Loucy (cell line): ENCODE measurements around the gene WFDC2.

Experiments used
- H2AFZ ChIP-seq: fragments of 200-600 bp; sonication (generic); 2 replicates; pipeline ENCODE4 v1.6.0; 2016; ENCODE audit warnings: antibody characterized with exemption, mild to moderate bottlenecking, low read length, moderate library complexity
- H3F3A ChIP-seq: fragments of 200-600 bp; 2 replicates; pipeline ENCODE4 v1.6.0; 2016; ENCODE audit warnings: antibody characterized with exemption, low read depth, mild to moderate bottlenecking
- H3K27me3 ChIP-seq: fragments of 200-600 bp; sonication (generic); 2 replicates; pipeline ENCODE4 v1.6.1; 2014; ENCODE audit warnings: low read length, mild to moderate bottlenecking; ENCODE audit not compliant: insufficient read depth, poor library complexity, severe bottlenecking
- H3K36me3 ChIP-seq: fragments of 200-600 bp; sonication (generic); 2 replicates; pipeline ENCODE4 v1.6.1; 2016; ENCODE audit warnings: low read length; ENCODE audit not compliant: insufficient read depth
- H3K4me1 ChIP-seq: fragments of 200-600 bp; sonication (generic); 2 replicates; pipeline ENCODE4 v1.5.1; 2014; ENCODE audit warnings: low read length, mild to moderate bottlenecking; ENCODE audit not compliant: insufficient read depth, poor library complexity, severe bottlenecking
- H3K4me2 ChIP-seq: fragments of 200-600 bp; sonication (generic); 2 replicates; pipeline ENCODE4 v1.6.0; 2014; ENCODE audit warnings: antibody characterized with exemption, low read length, low read depth, mild to moderate bottlenecking; ENCODE audit not compliant: poor library complexity, severe bottlenecking
- H3K4me3 ChIP-seq: fragments of 200-600 bp; sonication (generic); 2 replicates; pipeline ENCODE4 v1.5.1; 2014; ENCODE audit warnings: low read length, mild to moderate bottlenecking, mixed read lengths; ENCODE audit not compliant: poor library complexity, severe bottlenecking
- H3K79me2 ChIP-seq: fragments of 200-600 bp; sonication (generic); 2 replicates; pipeline ENCODE4 v1.6.1; 2014; ENCODE audit warnings: low read length; ENCODE audit not compliant: insufficient read depth
- H3K9ac ChIP-seq: fragments of 200-600 bp; sonication (generic); 2 replicates; pipeline ENCODE4 v1.6.0; 2014; ENCODE audit warnings: mild to moderate bottlenecking, low read depth, low read length, moderate library complexity; ENCODE audit not compliant: poor library complexity, severe bottlenecking
- H3K9me2 ChIP-seq: fragments of 200-600 bp; sonication (generic); replicated peaks from 2 replicates; pipeline ENCODE4 v1.6.1; 2016; ENCODE audit warnings: low read depth, low read length, mixed read lengths
- H3K9me3 ChIP-seq: fragments of 200-600 bp; sonication (generic); 2 replicates; pipeline ENCODE4 v1.6.1; 2014; ENCODE audit warnings: mild to moderate bottlenecking, antibody characterized with exemption, low read length, low read depth; ENCODE audit not compliant: insufficient read depth
- H4K20me1 ChIP-seq: fragments of 200-600 bp; sonication (generic); 2 replicates; pipeline ENCODE4 v1.6.0; 2014; ENCODE audit warnings: antibody characterized with exemption, low read length, mild to moderate bottlenecking; ENCODE audit not compliant: insufficient read depth, poor library complexity, severe bottlenecking
- EZH2phosphoT487 ChIP-seq: fragments of 200-600 bp; IDR thresholded peaks from 2 replicates; pipeline ENCODE4 v1.6.1; 2018; ENCODE audit warnings: antibody characterized with exemption, mild to moderate bottlenecking, moderate library complexity, borderline replicate concordance
- TF ChIP-seq, protein P1 (sequence below): fragments of 200-600 bp; sonication (generic); conservative IDR thresholded peaks from 2 replicates; pipeline ENCODE4 v1.5.1; 2014; ENCODE audit warnings: mild to moderate bottlenecking, antibody characterized with exemption, low read length

WFDC2 gene

DNA sequence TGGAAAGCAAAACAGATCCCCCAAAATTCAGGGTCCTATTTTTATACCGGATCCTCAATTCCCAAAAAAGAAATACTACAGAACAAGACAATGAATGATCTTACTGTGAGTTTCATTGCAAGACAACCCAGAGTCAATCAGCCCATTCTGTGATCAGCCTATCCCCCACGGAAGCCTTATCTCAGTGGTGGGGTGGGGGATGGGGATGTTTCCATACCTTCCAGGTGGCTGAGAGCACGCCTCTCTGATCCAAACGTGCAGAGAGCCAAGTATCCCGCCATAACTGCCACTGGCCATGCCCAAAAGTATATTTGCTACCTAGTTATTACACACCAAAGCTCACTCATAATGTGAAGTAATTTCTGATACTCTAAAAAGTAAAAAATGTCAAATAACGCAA, 15.1 kb downstream of the WFDC2 start:
- Histone ChIP-seq H3K36me3 (no peaks in the 10 kb centered on the region), H3K4me3 (no peak overlapping the region), H3F3A (no peaks in the 10 kb centered on the region), H4K20me1 (no peaks in the 10 kb centered on the region), H2AFZ (no peak overlapping the region), H3K9ac (no peak overlapping the region), H3K4me1 (no peaks in the 10 kb centered on the region), H3K4me2 (no peak overlapping the region), H3K9me3 (no peaks in the 10 kb centered on the region), H3K27me3 (no peaks in the 10 kb centered on the region), H3K79me2 (no peaks in the 10 kb centered on the region), H3K9me2 (no peaks in the 10 kb centered on the region)
- TF ChIP-seq EZH2phosphoT487 = no peak
- TF ChIP-seq, protein P1, sequence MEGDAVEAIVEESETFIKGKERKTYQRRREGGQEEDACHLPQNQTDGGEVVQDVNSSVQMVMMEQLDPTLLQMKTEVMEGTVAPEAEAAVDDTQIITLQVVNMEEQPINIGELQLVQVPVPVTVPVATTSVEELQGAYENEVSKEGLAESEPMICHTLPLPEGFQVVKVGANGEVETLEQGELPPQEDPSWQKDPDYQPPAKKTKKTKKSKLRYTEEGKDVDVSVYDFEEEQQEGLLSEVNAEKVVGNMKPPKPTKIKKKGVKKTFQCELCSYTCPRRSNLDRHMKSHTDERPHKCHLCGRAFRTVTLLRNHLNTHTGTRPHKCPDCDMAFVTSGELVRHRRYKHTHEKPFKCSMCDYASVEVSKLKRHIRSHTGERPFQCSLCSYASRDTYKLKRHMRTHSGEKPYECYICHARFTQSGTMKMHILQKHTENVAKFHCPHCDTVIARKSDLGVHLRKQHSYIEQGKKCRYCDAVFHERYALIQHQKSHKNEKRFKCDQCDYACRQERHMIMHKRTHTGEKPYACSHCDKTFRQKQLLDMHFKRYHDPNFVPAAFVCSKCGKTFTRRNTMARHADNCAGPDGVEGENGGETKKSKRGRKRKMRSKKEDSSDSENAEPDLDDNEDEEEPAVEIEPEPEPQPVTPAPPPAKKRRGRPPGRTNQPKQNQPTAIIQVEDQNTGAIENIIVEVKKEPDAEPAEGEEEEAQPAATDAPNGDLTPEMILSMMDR = no peak

DNA sequence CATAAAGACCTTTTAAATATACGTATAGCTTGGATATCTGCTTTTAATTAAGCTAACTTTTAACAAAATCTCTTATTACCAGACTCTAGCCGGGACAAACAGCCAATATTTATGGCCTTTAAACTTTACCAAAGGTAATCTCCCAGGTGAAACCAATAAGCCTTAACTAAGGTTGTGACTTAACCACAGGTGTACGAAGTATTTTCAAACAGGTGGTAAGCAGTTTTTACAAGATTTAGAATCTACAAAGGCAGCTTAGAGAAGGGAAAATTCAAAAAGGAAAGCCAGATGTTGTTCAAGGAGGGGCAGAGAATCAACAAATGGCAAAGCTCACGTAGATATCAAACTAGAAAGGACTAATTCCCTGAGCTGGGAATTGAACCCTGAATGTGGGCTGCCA, 15.8 kb downstream of the WFDC2 start:
- no peaks in the 10 kb centered on the region for H3K9me3 ChIP-seq
- H3K79me2 ChIP-seq = no peaks in the 10 kb centered on the region
- no peaks in the 10 kb centered on the region for H3K9me2 ChIP-seq
- H3K4me3 ChIP-seq = no peak overlapping the region
- H3K27me3 ChIP-seq = no peaks in the 10 kb centered on the region
- no peaks in the 10 kb centered on the region for H3K36me3 ChIP-seq
- H4K20me1 ChIP-seq = no peaks in the 10 kb centered on the region
- no peaks in the 10 kb centered on the region for H3K4me1 ChIP-seq
- no peak overlapping the region for H2AFZ ChIP-seq
- H3K9ac ChIP-seq = no peak overlapping the region
- TF ChIP-seq, protein P1 = no peak
- no peak for TF ChIP-seq EZH2phosphoT487
- no peaks in the 10 kb centered on the region for H3F3A ChIP-seq
- no peak overlapping the region for H3K4me2 ChIP-seq

DNA sequence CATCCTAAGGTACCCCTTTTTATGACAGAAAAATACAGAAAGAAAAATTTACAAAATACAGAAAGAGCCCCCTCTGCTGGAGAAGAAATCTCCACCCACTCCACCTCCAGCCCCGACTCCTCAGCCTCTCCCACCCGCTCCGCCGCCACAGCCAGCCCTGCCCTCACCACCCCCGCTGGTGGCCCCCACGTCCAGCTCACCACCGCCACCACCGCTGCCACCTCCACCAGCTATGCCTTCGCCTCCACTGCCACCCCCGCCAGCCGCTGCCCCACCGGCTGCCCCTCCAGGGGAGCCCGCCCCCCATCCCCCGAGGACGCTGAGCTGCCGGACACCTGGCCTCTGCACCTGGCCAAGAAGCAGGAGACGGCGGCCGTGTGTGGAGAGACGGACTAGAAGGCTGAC, 17.7 kb downstream of the WFDC2 start:
- no peak overlapping the region for H2AFZ ChIP-seq
- TF ChIP-seq EZH2phosphoT487 = no peak
- TF ChIP-seq, protein P1 = peak; percentile 28
- no peaks in the 10 kb centered on the region for H3K79me2 ChIP-seq
- no peaks in the 10 kb centered on the region for H3K4me1 ChIP-seq
- H3K36me3 ChIP-seq = no peaks in the 10 kb centered on the region
- H3F3A ChIP-seq = no peaks in the 10 kb centered on the region
- H3K27me3 ChIP-seq = no peaks in the 10 kb centered on the region
- H3K4me2 ChIP-seq = no peak overlapping the region
- H3K9ac ChIP-seq = no peak overlapping the region
- H3K9me3 ChIP-seq = no peaks in the 10 kb centered on the region
- H3K9me2 ChIP-seq = no peaks in the 10 kb centered on the region
- H4K20me1 ChIP-seq = no peaks in the 10 kb centered on the region
- no peak overlapping the region for H3K4me3 ChIP-seq
